Suppressor macrophage treated with lipopolysaccharide for 4 hours (primary cell): ENCODE measurements around the gene ARRDC5.
"Not testable (repeated sequence)": the region's sequence is repeated elsewhere in the genome, so short reads cannot be mapped to it uniquely, and the experiment has no call there.

ENCODE experiments used
- DNase-seq: peaks from one replicate; pipeline ENCODE4 v3.0.0-alpha.2; 2020

Gene ARRDC5

GRCh38 chr19:4902796-4903195, at the start of gene ARRDC5:
TSS of gene ARRDC5 (minus strand) at chr19:4902896. CDS start at chr19:4902825, 71 bp downstream.
- no peak for DNase-seq

- peak; percentile 44 for DNase-seq
Observed at GRCh38 chr19:4951656-4952055, 49.0 kb upstream of the ARRDC5 start.

- not testable (repeated sequence) for DNase-seq
Observed at GRCh38 chr19:4950650-4951049, 48.0 kb upstream of the ARRDC5 start.

- DNase-seq, result not testable (repeated sequence)
Observed at GRCh38 chr19:4941638-4942169, 39.0 kb upstream of the ARRDC5 start.

- no peak for DNase-seq
Observed at GRCh38 chr19:4939466-4939865, 36.8 kb upstream of the ARRDC5 start.

- not testable (repeated sequence) for DNase-seq
Observed at GRCh38 chr19:4938461-4938860, 35.8 kb upstream of the ARRDC5 start.

GRCh38 chr19:4937060-4937459, 34.4 kb upstream of the ARRDC5 start:
- no peak for DNase-seq

GRCh38 chr19:4935444-4935843, 32.7 kb upstream of the ARRDC5 start:
- no peak for DNase-seq

GRCh38 chr19:4933528-4933927, 30.8 kb upstream of the ARRDC5 start:
- DNase-seq, result peak; percentile 20

- no peak for DNase-seq
Observed at GRCh38 chr19:4932711-4933110, 30.0 kb upstream of the ARRDC5 start.

GRCh38 chr19:4930664-4931063, 28.0 kb upstream of the ARRDC5 start:
- DNase-seq, result no peak

- DNase-seq, result no peak
Observed at GRCh38 chr19:4929186-4929585, 26.5 kb upstream of the ARRDC5 start.

- DNase-seq, result no peak
Observed at GRCh38 chr19:4923276-4923747, 20.6 kb upstream of the ARRDC5 start.

- no peak for DNase-seq
Observed at GRCh38 chr19:4922530-4923275, 20.0 kb upstream of the ARRDC5 start.

GRCh38 chr19:4916292-4917082, 13.8 kb upstream of the ARRDC5 start:
- peak; percentile 35 for DNase-seq

- peak; percentile 55 for DNase-seq
Observed at GRCh38 chr19:4914736-4915501, 12.2 kb upstream of the ARRDC5 start.

GRCh38 chr19:4913996-4914735, 11.5 kb upstream of the ARRDC5 start:
- no peak for DNase-seq

GRCh38 chr19:4911786-4912672, 9.3 kb upstream of the ARRDC5 start:
- peak; percentile 67 for DNase-seq

- DNase-seq, result no peak
Observed at GRCh38 chr19:4911314-4911713, 8.6 kb upstream of the ARRDC5 start.

- DNase-seq, result peak; percentile 56
Observed at GRCh38 chr19:4910594-4911281, 8.0 kb upstream of the ARRDC5 start.
